Transverse colon (tissue), 4 donors: Measurements from ENCODE around the gene MAN2C1.
A peak's percentile ranks its signal among the peaks of the same experiment; 100 is the strongest.

Experiments
- CTCF ChIP-seq, 5 experiments: fragments of 200-600 bp in 3 of 5; fragments of 450-650 bp in 2 of 5; sonication (generic) in 3 of 5; IDR thresholded peaks; 1 replicate in 2 of 5; 2 replicates in 3 of 5; pipeline ENCODE4 v1.5.1; 2016 to 2017; ENCODE audit warnings: antibody characterized with exemption in 5 of 5, inconsistent platforms in 3 of 5, mild to moderate bottlenecking in 2 of 5, moderate library complexity in 1 of 5
- EP300 ChIP-seq: sonication (generic); formaldehyde crosslinking; IDR thresholded peaks from one replicate; pipeline ENCODE4 v1.6.1; 2017; ENCODE audit warnings: antibody characterized with exemption, low read depth
- POLR2A ChIP-seq: fragments of 450-650 bp; IDR thresholded peaks from one replicate; pipeline ENCODE4 v1.6.1; 2016; ENCODE audit warnings: antibody characterized with exemption, mild to moderate bottlenecking, moderate library complexity
- POLR2AphosphoS5 ChIP-seq, 3 donors: sonication (generic); formaldehyde crosslinking; IDR thresholded peaks; one replicate each; pipeline ENCODE4 v1.6.1; 2016; ENCODE audit warnings: antibody characterized with exemption in 3 of 3

GRCh38 chr15:75348562-75349350, 19.7 kb downstream of the MAN2C1 start:
- TF ChIP-seq CTCF (IDR thresholded peaks at IDR 0.05): no peak
- TF ChIP-seq EP300: no peak
- TF ChIP-seq POLR2AphosphoS5 (IDR thresholded peaks at IDR 0.05): peak in 1 of 3 donors; percentile 15
- no peak for TF ChIP-seq POLR2A
